ENCODE results near the gene PDCD11.
"Not testable (repeated sequence)": the region's sequence is repeated elsewhere in the genome, so short reads cannot be mapped to it uniquely, and the experiment has no call there.

Gene PDCD11

DNA sequence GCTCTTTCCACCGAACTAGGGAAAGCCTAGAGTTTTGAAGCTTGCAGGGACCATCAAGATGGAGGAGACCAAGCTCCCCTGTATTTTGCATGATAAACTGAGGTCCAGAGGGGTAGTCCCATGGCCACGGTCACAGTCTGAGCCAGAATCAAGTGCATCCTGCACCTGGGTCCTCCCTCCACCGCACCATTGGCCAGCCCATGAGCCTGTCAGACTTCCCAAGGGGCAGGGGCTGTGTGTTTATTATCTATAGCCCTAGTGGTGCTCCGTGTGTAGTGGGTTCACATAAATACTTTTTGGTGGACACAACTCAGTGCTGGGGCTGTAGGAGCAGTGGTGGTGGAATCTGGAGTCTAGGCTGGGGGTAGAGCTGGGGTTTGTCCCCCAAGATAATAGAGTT is 79.0 kb downstream of the PDCD11 start:
- no peak for DNase-seq

DNA sequence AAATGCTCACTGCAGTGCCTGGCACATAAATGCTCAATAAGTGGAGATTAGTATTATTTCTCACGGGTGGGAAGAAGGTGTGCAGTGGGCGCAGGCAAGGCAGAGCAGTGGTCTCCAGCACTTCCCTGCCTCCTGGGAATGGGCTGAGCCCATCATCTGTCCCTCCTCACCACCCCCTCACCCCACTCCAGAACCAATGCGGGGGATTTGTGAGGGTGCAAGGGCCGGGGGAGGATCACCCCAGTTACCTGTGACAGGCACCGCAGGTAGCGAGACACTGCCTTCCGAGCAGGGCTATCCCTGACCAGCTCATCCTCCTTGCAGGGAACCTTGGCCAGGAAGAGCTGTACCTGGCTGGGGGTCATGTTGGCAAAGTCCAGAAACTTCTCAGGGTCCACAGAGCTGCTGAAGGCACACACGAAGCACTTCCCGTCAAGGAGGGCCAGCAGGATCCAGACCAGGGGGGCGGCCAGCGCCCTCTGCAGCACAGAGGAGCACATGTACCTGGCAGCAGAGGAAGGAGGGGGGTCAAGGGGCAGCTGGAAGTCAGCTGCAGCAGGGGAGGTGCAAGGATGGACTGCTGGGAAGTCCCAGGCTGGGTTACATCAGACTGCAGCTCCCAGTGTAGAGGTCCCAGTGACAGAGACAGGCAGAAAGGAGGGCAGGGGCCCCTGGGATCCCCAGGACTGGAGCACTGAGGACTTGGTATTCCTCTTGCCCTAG is 79.8 kb downstream of the PDCD11 start:
- no peak for DNase-seq

DNA sequence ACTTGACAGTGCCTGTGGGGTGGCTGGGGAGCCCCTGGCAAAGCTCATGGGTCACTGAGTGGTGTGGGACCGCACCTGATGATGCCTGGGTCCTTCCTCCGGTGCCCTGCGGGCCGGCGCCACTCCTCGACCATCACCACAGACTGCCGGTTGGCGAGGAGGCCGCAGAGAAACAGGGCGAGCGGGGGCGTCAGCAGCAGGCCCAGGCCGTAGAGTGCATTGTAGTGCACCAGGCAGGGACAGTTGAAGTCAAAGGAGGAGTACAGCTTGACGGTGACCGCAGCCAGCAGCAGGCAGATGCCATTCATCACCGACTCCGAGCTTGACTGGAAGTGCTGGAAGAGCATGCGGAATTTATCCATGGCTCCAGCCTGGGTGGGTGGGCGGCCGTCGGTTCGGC is 82.2 kb downstream of the PDCD11 start:
- no peak for DNase-seq

DNA sequence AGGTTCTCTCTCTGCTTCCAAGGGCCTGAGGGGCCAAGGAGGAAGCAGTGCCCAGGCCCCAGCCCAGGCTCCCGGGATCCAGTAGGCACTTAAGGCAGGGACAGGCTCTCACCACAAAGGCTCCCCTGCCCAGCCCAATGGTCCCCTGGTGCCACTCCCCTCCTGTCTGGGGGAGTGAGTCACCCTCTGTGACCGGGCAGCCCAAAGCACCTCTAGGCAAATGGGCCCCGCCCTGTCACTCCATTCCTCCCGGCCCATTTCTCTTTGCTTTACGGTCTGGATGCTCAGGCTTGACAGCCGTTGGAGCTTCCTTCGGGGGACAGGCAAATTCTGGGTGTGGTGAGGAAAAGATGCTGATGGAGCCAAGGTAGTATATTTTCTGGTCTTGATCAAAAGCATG is 82.7 kb downstream of the PDCD11 start, which contains the start of gene CALHM3:
TSS of gene CALHM3 (minus strand) at position 106 of the 400 bp plus-strand sequence. CDS start 208 bp downstream, outside the sequence.
- DNase-seq, result no peak

DNA sequence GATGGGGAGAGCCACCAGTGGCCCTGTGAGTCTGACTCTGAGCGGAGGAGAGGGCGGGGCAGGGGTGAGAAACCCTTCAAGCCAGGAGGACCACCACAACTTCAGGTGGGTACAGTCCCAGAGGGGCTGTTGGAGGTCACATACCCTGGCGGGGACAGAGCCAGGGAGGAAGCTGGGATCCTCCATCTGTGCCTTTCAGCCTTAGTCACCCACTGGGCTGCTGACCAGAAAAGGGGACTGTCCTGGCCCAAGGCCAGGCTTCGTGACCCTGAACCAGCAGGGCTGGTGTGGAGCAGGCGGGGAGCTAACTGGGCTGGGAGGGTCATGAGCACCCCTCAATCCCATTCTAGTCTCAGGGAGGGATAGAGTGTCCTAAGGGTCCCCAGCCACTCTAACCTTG is 84.1 kb downstream of the PDCD11 start:
- DNase-seq, result no peak

DNA sequence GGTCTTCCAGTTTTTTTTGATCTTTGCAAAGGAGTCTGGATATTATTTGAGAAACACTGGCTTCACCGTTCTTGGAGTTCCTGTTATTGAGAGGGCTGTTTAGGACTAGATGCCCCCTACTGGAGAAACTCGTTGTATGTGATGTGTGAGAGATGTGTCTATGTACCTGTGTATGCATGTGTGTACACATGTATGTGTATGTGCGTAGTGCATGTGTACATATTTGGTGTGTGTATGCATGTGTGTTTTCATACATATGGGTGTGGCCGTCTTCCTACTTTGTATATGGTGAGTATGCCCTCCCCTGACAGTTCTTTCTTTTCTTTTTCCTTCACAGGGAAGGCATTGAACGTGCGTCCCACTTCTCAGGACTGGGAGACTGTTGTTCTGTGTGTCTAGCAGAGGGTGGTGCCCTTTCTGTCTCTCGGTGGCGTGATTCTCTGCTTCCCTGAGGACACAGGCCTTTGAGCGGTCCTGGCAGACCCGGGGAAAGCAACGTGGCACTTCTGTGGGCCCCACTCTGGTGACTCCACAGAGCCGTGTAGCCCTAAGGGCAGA is 85.6 kb downstream of the PDCD11 start:
- DNase-seq, result no peak

DNA sequence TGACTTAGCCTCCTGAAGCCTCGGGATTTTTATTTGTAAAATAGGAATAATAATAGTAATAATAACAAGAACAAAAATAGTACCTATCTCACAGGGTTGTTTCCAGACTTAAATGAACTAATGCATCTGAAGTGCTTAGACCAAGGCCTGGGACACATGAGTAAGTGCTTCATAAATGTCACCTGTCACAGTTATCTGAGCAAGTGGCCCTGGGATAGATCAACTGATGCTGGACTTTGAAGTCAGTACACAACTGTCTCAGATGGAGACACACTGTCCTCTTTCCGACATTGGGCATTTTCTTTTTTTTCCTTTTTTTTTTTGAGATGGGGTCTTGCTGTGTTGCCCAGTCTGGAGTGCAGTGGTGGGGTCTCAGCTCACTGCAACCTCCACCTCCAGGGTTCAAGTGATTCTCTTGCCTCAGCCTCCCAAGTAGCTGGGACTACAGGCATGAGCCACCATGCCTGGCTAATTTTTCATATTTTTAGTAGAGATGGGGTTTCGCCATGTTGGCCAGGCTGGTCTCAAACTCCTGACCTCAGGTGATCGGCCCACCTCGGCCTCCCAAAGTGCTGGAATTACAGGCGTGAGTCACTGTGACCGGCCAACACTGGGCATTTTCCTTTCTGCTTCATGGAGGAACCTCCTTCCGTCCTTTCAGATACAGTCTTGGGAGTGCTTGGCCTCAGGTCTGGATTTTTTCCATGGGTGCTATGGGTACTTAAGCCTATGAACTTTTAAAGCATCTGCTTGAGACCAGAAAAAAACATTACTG is 90.4 kb downstream of the PDCD11 start:
- not testable (repeated sequence) for DNase-seq

DNA sequence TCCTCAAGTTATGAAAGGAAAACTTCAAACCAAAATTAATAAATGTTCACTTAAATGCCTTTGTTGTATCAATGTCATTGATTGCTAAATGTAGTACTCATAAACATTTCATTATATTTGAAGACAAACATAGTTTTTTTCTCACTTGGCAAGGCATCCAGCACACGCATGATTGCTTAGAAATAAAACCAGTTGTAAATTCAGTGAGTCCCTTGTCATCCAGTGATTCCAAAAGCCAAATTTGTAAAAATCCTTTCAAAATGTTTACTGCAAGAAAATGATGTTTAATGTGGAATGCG is 90.9 kb downstream of the PDCD11 start:
- no peak for DNase-seq

DNA sequence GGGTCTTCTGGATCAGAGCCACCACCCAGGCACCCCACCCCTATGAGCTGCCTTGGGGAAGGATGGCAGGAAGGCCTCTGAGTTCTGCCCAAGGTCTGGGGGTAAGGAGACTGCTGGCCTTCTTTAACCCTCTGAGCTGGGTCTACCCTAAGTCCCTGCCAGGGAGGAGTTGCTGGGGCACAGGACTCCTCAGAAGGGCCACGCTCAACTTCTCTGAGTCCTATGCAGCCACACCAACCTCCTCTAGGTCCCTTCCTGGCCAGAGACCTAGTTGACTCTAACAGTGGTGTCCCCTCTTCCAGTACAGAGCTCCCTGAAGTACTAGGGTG is 94.5 kb downstream of the PDCD11 start:
- DNase-seq, result no peak

DNA sequence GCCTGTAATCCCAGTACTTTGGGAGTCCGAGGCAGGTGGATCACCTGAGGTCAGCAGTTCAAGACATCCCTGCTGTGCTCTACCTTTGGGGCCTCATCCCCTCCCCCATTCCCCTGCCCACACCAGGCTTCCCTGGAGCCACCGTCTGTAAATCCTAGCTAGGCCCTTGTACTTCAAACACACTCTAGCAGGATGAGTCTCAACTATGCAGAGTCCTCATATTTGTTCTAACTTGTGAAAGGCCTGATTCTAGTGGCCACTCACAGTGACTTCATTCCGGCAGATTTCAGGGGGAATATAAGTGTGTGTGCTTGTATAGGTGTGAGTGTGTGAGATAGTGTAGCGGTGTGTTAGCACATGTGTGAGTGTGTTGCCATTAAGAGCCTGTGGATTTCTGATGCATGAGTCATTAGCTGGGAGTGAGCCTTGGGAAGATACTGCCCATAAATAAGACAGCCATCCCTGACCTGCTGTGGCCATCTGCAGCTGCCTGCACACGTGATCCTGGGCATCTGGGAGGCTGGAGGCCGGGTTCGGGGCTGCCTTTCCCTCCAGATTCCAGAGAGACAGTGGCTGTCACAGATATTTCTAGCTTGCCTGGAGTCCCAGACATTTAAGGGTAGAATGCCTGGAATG is 95.4 kb downstream of the PDCD11 start:
- no peak for DNase-seq

DNA sequence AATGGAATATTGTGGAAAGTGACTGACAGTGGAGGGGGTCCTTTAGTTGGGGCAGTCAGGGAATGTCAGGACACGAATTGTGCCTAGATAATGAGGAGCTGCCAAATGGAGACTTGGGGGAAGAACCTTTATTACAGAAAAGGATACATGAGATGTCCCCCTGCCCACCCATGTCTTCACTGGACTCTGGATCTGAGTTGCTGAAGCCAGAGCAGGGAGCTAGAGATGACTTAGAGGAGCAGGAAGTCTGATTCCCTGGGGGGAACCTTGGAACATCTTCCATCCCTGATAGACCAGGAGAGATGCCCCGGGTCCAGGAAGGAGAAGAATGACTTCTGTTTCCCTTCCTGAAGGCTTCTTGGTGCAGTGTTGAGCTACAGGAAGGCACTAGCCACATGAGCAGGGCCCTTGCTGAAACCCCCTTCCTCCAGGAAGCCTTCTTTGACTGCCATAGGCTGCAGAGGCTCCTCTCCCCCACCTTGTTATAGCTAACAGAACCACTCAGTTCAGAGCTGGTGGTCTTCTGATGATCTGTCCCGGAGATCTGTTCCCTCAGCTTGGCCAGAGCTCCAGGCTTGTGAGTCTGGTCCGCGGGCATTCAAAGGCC is 96.3 kb downstream of the PDCD11 start:
- DNase-seq, result no peak

DNA sequence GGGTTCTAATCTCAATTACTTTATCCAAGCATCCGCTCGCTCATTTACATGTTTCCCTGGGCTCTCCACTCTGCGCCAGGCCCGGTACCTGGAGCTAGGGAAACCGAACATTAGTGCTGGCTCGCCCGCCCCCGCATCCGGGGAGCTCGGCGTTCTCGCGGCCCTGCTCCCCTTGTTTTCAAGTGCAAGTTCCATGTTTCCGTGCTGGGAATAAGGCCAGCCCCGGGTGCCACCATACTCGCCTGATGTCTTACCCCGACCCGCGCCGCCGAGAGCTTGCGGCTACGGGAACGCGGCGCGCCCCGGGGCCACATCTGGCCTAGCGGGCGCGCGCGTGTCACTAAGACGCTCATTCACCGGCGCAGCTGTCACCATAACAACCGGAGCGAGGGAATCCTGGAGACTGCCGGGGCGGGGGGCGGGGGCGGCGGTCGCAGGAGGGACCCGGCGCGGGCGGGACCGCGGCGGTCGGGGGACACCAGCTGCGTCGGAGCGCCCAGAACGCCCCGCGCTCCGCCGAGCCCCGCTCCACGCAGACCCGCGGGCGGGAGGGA is 97.0 kb downstream of the PDCD11 start, which contains the start of gene NEURL1:
TSS of gene NEURL1 (plus strand) at position 344 of the 554 bp plus-strand sequence. CDS start 683 bp downstream, outside the sequence.
- no peak for DNase-seq

DNA sequence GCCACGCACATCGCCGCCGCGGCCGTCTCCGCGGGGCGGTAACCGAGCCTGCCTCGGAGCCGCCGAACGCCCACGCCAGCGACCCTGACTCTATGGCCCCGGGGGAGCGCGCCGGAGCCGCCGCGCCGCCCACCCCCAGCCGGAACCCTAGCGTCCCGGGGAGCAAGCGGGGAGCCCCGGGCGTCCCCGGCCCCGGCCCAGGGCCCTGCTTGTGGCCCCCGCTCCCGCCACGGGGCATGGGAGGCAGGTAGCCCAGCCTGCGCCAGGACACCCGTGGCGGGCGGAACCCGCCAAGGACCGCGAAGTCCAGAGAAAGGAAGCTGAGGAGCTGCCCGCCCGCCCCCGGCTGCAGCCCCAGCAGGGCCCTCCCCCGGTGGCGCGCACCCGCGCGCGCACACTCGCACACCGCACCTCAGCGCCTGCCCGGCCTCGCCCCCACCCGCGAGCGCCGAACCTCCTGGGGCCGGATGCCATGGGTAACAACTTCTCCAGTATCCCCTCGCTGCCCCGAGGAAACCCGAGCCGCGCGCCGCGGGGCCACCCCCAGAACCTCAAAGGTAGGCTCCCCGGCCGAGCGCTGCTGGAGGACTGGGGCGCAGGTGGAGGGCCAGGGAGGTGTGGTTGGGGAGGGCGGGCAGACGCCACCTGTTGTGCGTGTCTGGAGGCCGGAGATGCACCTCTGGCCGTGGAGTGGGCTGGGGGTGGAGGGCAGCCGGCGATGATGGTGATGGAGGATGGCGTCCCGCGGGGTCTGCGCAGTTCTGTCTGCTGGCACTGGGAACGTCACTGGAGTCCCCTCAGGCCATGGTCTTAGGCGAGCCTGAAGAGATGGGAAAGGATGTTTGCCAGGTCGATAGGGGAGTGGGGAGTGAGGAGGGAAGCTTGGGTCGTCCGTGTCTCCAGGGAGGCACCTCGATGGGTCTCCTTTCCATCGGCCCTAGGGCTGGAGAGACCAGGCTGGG is 97.8 kb downstream of the PDCD11 start:
- no peak for DNase-seq

DNA sequence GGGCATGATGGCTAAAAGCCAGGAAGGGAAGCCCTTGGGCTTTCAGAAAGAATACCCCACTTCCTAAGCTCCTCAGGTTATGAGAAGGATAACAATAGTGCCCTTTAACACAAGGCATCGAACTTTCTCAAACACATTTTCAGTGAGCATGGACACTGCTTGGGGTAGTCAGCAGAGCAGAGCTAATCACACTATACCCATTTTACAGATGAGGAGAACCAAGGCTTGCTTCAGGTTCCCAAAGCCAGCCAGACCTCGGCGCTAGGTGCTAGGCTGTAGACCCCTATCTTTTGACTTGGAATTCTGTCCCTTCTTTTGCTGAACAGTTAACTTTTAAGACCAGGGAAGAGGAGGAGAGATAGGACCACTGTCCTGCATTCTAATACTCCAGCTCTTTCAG is 98.9 kb downstream of the PDCD11 start:
- DNase-seq, result no peak
